ENCODE results near the gene NIPAL1. TPM values are rescaled to one million over a fixed set of nuclear protein-coding genes. Genes with fewer than 3 reads are reported as not detected.

Gene NIPAL1
- total RNA-seq, 1 experiment from 2014 or later: 21.0 TPM

DNA sequence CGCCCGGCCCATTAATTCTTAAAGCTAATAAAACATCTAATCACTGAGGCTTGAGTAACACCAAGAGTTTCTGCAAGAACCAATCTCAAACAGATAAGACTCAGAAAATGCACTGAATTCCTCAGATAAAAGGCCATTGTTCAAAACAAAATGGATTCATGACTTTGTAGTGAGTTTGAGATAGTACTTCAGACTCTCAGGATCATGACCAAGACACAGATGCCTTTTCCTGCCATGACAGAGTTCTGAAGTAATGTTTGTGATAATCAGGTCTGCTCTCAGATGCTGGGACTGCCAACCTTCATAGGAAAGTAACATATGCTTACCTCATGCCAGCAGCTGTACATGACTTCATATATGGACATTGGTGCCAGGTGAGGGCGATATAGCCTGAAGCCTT is 54.6 kb downstream of the NIPAL1 start:
- Mint-ChIP-seq H3K9me3 (ENCODE audit: low read depth, unreplicated experiment) (no peaks in the 10 kb centered on the region), H3K36me3 (ENCODE audit: insufficient read depth, unreplicated experiment) (no peaks in the 10 kb centered on the region), H3K27ac (ENCODE audit: unreplicated experiment) (peak overlapping the region; percentile 69), H3K4me3 (ENCODE audit: low read depth, unreplicated experiment) (no peak overlapping the region), H3K4me1 (ENCODE audit: low read depth, unreplicated experiment) (peaks cover 34% of the 10 kb centered on the region), H3K27me3 (ENCODE audit: unreplicated experiment) (no peaks in the 10 kb centered on the region)
- BruUV-seq (replicated peaks): no TSS peak
- CTCF ChIA-PET: interaction anchor here (0.8 to 1.0 kb wide), 3 partner anchors 9 to 35 kb away, joined by 3 to 7 read pairs (median 3); no protein-coding TSS in a partner anchor
- TF ChIP-seq, protein P1, sequence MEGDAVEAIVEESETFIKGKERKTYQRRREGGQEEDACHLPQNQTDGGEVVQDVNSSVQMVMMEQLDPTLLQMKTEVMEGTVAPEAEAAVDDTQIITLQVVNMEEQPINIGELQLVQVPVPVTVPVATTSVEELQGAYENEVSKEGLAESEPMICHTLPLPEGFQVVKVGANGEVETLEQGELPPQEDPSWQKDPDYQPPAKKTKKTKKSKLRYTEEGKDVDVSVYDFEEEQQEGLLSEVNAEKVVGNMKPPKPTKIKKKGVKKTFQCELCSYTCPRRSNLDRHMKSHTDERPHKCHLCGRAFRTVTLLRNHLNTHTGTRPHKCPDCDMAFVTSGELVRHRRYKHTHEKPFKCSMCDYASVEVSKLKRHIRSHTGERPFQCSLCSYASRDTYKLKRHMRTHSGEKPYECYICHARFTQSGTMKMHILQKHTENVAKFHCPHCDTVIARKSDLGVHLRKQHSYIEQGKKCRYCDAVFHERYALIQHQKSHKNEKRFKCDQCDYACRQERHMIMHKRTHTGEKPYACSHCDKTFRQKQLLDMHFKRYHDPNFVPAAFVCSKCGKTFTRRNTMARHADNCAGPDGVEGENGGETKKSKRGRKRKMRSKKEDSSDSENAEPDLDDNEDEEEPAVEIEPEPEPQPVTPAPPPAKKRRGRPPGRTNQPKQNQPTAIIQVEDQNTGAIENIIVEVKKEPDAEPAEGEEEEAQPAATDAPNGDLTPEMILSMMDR (IDR thresholded peaks at IDR 0.05; ENCODE audit: unreplicated experiment): no peak
- intact Hi-C loops (cut with micrococcal nuclease; ENCODE audit: unreplicated experiment): loop anchor here (5.0 kb wide), 2 partner anchors 39 to 54 kb away; partner anchors contain the start of genes CNGA1 and NIPAL1
- peak; percentile 25 for DNase-seq

DNA sequence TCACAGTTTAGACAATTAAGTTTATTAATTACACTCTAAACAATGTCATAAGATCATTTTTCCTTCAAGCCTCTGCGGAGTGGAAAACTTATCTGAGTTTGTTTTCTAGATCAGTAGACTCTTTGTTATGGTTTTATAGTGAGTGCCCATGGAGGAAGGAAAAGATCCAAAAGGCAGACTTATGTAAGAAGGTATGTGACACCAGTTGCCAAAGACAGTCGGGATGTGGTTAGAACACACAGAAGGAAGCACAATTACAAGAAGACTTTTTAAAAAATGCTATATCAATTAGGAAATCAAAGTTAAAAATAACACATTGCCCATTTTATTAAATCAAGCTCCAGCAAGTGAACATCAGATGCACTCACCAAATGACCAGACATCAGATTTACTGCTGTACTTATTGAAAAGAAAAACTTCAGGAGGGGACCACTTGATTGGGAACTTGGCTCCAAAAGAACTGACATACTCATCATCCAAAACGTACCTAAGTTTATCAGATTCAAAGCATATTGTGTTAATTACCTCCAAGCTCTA is 57.1 kb downstream of the NIPAL1 start:
- Mint-ChIP-seq H3K4me1 (ENCODE audit: low read depth, unreplicated experiment) (peaks cover 51% of the 10 kb centered on the region), H3K27ac (ENCODE audit: unreplicated experiment) (peak overlapping the region; percentile 79), H3K4me3 (ENCODE audit: low read depth, unreplicated experiment) (no peak overlapping the region), H3K27me3 (ENCODE audit: unreplicated experiment) (no peaks in the 10 kb centered on the region), H3K9me3 (ENCODE audit: low read depth, unreplicated experiment) (no peaks in the 10 kb centered on the region), H3K36me3 (ENCODE audit: insufficient read depth, unreplicated experiment) (peaks cover 5% of the 10 kb centered on the region)
- DNase-seq: no peak
- no TSS peak for BruUV-seq (replicated peaks)
- TF ChIP-seq, protein P1 (IDR thresholded peaks at IDR 0.05; ENCODE audit: unreplicated experiment): no peak
- intact Hi-C loops (cut with micrococcal nuclease; ENCODE audit: unreplicated experiment): loop anchor here (5.0 kb wide), 2 partner anchors 41 to 56 kb away; partner anchors contain the start of genes CNGA1 and NIPAL1
- CTCF ChIA-PET: no interaction called here

DNA sequence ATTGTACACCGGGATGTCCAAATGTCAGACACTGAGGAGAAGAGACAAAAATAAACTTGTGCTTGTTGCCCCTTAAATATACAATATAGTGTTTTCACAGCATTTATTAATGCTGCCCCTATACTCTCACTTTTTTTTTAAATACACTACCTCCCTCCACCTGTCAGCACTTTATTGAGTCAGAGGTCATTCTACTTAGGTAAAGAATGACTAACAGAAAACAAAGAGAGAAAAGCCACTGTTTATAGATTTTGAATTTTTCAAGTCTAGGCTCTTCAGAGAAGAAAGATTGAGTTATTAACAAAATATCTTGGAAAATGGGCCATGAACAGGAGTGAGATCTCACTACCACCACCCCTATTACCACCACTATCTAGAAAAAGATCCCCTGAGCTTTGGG is 58.1 kb downstream of the NIPAL1 start:
- Mint-ChIP-seq H3K27me3 (ENCODE audit: unreplicated experiment) (no peaks in the 10 kb centered on the region), H3K4me1 (ENCODE audit: low read depth, unreplicated experiment) (peaks cover 57% of the 10 kb centered on the region), H3K36me3 (ENCODE audit: insufficient read depth, unreplicated experiment) (peaks cover 16% of the 10 kb centered on the region), H3K27ac (ENCODE audit: unreplicated experiment) (peak overlapping the region; percentile 79), H3K4me3 (ENCODE audit: low read depth, unreplicated experiment) (no peak overlapping the region), H3K9me3 (ENCODE audit: low read depth, unreplicated experiment) (no peaks in the 10 kb centered on the region)
- intact Hi-C loops (cut with micrococcal nuclease; ENCODE audit: unreplicated experiment): loop anchor here (5.0 kb wide), 2 partner anchors 42 to 57 kb away; partner anchors contain the start of genes CNGA1 and NIPAL1
- no peak for DNase-seq
- CTCF ChIA-PET: no interaction called here
- no TSS peak for BruUV-seq (replicated peaks)
- TF ChIP-seq, protein P1 (IDR thresholded peaks at IDR 0.05; ENCODE audit: unreplicated experiment): no peak

DNA sequence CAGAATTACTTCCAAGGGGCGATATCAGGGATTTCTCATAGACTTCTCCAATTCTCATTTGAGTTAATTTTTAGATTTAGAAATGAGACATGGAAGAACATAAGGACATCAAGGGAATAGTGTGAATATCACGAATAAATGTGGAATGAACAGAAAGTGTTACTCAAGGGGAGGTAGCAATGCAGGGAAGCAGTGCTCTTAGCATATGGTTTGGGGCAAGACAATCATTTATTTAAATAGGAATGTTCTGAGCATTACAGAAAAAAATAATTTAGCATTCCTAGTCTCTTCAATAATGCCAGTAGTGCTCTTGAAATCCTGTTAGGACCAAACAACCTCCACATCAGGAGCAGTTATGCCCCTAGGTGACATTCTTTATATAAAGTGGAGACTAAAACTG is 61.9 kb downstream of the NIPAL1 start:
- CTCF ChIA-PET: no interaction called here
- intact Hi-C loops (cut with micrococcal nuclease; ENCODE audit: unreplicated experiment): no loop called here
- Mint-ChIP-seq H3K27ac (ENCODE audit: unreplicated experiment) (peak overlapping the region; percentile 59), H3K36me3 (ENCODE audit: insufficient read depth, unreplicated experiment) (peaks cover 27% of the 10 kb centered on the region), H3K4me3 (ENCODE audit: low read depth, unreplicated experiment) (no peak overlapping the region), H3K4me1 (ENCODE audit: low read depth, unreplicated experiment) (peaks cover 73% of the 10 kb centered on the region), H3K27me3 (ENCODE audit: unreplicated experiment) (no peaks in the 10 kb centered on the region), H3K9me3 (ENCODE audit: low read depth, unreplicated experiment) (no peaks in the 10 kb centered on the region)
- BruUV-seq (replicated peaks): no TSS peak
- DNase-seq: no peak
- TF ChIP-seq, protein P1 (IDR thresholded peaks at IDR 0.05; ENCODE audit: unreplicated experiment): no peak
